GM18502 (cell line): ENCODE data around the gene PEF1.

Experiments
- ATAC-seq: cut with Tn5 transposase; IDR thresholded peaks from one replicate; pipeline ENCODE4 v1.9.1; 2021; ENCODE audit warnings: mild to moderate bottlenecking; ENCODE audit not compliant: unreplicated experiment, poor library complexity

The PEF1 gene

DNA sequence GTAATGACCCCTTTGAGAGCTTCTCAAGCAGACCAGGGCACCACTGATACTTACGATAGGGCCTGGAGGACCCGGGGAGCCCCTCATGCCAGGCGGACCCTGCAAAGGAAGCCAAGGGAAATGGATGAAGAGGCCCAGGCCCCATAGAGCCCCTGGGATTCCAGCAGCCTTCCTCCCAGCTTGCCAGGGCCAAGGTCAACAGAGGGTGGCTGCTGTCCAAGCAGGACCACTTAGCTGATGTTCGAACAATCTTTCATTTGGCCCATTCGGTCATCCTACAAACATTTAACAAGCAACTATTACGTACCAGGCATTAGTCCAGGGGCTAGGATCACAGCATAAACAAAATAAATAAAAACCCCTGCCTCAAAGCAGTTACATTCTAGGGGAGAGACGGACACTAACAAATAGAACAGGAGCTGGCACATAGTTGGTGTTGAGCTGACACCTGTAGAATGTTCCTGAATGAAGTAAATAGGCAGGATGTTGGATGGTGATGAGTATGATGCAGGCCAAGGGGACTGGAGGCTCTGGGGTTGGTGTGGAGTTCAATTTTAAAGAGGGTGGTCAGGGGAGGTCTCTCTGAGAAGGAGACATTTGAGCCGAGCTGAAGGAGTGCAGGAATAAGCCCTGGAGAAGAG, 27.0 kb upstream of the PEF1 start:
- ATAC-seq, result no peak

DNA sequence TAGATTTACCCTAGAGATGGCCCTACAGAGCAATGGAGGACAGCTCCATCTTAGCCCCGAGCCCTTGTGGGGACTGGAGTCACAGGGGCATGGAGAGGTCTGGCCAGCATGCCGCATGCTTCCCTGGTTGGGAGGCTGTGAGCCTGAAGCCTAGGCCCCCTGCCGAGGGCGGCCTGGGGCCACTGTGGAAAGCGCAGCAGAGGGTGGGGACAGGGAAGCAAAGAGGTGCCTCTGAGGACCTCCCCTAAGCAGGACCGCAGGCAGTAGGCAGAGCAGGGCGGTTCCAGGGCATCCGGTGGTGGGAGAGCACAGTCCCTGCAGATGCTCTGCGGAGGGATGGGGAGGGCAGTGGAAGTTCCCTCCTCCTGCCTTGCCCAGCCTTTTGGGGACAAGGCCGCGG, 26.5 kb upstream of the PEF1 start:
- no peak for ATAC-seq

DNA sequence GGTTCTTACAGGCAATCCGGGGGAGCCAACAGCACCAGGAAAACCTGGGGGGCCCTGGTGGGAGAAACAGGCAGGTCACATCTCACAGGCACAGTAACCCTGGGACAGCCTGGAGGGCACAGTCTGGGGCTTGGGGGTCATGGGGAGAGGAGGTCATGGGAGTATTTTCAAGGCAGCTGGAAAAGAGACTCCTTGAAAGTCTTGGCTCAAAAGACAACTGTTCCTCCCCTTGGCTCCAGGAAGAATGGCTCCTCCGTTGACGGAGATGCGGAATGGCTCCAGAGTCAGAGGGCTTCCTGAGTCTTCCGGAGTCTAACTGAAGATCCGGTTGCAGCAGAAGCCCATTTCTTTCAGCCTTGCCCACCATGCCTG, 25.9 kb upstream of the PEF1 start:
- ATAC-seq, result no peak

DNA sequence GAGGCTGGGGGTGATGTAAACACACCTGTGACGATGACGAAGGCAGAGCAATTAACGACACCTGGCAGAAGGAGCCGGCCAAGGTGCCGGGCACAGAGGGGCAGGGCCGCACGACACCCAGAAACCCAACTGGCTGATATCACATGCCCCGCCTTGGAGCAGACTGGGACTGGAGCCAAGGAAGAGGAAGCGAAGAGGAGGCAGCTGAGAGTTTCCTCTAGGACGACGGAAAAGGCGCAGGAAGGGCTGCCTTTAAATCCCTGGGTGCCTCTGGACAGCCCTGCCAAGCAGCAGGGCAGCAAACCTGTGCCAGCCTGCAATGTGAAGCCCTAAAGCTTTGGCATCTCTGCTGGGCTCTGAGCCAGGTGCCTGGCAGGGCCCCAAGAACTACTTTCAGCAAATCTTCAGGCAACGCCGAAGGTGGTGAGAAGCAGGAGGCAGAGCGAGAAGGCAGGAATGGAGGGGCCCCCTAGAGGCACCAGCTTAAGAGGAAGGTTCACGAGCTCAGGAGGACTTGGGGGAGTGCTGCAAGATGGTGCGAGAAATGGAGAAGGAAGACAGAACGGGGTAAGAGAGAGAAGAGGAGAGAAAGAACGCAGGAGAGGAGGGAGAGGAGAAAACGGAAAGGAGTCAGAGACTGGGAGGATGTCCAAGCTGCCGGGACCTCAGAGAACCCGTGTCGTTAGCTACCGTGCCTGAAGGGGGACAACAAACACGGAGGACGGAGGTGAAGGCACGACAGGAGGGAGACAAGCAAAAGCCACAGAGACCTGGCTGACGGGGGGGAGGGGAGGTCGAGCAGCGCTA, 25.3 kb upstream of the PEF1 start:
- no peak for ATAC-seq

DNA sequence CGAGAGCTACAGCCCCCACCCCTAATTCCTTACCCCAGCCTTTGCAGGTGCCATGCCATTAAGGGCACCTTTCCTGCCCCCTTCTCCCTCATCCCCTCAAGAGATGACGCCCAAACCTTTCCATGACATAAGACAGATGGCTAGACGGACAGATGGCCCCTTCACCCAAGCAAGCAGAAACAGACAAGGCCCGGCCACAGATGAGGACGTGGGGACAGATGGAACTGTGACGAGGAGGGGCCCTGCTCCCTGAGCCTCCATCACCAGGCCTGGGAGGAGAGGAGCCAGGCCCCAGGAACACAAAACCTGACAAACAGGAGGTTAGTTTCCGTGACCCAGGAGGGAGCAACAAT, 24.7 kb upstream of the PEF1 start:
- ATAC-seq, result no peak

DNA sequence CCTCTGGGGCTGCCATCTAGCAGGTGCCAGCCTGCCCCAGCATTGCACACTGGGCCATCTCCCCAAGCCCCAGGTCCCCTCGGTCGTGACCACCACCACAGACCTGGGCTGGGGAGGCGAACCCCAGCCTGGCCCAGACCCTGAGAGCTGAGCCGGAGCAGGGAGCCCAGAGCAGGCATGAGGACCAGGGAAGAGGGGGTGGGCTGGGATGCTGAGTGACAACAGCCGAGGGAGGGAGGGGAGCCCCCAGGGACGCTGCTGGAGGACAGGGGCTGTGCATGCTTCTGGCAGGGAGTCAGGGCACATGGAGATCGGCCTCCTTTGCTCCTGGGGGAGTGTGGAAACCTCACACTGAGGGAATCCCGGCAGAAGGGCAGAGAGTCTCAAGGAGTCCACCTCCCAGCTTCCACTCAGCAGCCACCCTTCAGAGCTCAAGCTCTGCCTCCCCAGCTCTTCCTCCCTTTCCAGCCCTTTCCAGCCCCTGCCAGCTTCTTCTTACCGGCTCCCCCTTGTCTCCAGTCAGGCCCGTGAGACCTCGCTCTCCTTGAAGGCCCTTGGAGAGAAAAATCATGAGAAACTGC, 23.7 kb upstream of the PEF1 start:
- no peak for ATAC-seq

DNA sequence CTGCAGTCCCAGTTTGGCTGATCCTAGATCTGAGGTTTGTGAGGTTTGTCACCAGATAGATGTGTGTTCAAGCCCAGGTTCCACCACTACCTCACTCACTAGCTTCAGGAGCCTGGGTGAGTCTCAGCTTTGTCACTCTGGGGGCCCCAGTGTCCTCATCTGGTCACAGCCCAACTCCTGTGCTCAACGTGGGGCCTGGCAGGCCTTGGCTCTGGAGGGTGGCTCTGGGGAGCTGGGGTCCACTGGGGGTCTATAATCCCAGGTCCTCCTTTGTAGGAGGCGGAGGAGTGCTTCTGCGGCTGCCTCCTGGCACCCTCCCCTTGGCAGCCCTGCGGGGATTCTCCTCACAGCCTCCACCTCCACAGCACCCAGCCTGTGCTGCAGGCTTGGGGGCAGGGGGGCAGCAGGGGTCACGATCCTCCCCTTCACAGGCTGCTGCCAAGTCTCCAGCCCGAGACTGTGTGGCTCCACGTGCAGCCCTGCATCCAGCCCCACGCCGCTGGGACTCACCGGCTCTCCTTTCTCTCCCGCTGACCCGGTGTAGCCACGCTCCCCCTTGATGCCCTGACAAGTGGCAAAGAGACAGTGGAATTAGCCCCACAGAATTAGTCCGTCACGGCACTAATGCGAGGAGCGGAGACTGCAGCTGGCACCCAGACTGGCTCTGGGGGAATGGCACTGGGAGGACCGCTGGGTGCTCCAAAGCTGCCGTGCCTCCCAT, 22.5 kb upstream of the PEF1 start:
- no peak for ATAC-seq

DNA sequence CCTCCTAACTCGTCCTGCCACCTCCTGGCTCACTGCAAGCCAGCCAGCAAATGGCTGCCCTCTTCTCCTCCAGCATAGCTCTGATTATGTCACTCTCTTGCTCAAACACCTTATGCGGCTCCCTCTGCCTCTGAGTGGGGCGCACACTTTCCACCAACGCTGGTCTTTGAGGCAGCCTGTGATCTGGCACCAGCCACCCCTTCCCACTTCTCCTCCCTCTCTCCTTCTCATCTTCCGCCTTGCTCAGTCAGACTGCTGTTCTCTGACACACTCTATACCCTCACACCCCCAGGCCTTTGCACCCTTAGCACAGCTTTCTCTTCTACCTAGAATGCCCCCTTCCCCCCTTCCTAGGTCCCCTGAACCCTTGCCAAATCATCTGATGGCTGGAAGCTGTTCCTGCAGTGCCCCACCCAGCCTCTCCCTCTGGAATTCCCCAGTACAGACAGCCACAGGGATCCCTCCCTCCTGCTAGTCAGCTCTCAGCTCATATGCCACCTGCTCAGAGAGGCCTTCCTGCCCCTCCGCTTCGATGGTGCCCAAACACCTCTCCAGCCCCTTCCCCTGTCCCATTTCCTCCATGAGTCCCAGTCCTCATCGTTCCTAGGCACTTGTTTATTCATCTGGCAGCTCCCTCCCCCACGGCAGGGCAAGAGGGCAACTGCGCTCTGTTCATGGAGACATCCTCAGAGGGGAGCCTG, 21.7 kb upstream of the PEF1 start:
- no peak for ATAC-seq

DNA sequence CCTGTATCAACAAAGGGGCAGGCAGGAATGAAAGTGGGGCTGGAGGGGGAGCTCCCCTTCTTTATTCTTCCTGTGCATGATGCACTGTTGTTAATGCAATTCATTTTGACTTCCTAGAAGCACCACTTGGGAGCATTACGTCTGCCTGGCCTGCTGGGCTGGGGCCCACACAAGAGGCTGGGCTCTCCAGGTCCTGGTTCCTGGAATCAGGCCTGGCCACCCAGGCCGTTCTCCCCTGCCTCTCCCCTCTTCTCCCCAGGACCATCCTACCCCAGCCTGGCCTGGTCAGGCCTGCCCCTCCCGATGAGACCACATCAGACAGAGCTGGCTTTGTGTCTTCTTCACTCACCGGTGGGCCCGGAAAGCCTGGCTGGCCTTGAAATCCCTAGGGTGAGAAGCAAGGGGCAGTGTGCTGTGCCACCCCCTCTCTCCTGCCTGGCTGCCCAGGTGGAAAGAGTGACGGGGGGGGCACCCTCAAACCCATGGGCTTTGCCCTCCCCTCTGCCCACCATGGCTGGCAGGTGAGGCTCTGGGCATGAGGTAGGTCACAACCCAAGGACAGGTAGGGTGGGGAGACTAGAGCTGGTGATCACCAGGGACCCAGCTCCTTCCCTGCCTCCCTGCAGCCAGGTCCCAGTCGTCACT, 20.7 kb upstream of the PEF1 start:
- ATAC-seq, result no peak

DNA sequence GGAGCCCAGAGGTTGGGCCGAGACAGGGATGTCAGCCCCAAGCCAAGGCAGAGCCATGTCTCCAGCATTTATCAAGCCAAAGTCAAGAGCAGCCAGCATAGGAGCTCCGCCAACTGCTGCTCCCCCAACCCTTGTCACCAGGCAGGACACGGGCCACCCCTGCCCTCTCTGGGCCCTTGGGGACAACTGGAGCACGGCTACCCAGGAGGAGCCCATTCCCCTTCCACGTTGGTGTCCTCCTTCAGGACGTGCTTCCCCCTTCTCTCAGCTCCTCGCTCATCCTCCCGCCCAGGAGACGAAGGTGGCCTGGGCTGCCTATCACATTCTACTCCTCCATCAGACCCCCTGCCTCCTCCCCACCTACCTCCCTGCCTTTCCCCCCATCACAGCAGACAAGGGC, 19.9 kb upstream of the PEF1 start:
- ATAC-seq, result no peak

DNA sequence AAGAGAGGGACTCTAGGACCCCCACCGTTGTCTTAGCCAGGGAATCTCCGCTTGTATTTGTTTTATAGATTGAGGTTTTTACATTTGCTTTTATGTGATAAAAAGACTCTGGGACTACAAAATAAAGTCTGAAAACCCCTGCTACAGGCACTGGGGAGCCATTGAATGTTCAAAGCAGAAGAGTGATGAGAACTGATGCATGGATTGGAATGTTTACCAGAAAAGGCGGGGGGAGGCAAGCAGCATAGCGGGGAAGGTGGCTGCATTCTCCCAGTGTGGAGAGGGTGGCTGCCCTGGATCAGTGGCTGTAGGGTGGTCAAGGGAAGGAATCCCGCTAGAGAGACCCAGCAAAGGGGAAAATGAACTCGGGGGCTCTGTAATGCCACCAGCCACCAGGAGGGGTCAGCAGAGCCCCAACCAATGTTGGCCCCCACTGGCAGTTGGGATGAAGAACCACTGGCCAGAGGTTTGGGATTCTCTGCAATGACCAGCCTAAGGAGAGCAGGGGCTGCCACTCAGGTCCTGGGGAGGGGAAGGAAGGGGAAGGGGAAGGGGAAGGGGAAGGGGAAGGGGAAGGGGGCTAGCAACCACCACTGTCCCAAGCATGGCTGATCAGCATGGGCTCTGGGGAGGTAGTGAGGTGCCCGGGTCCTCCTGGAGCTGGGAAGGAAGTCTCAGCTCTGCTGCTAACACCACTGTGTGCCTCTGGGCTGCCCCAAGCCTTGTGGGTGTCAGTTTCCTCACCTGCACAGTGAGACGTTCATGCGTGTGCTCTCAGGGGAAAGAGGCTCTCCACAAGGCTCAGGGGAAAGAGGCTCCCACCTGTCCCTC, 19.2 kb upstream of the PEF1 start:
- ATAC-seq, result no peak

DNA sequence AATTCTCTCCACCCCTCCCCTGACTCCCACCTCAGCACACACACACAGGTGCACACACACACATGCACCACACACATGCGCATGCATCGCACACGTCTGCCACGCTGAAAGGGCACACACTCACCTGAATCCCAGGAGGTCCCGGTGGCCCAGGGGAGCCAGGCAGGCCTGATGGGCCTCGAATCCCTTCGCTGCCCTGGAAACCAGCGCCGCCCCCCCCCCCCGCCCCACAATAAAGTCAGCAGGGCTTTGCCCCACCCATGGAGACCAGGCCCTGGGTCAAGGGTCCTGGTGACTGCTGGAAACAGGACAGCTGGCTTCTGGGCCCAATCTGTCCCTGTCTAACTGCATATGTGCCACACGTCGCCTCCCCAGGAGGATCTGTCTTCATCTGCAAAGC, 17.8 kb upstream of the PEF1 start:
- no peak for ATAC-seq

DNA sequence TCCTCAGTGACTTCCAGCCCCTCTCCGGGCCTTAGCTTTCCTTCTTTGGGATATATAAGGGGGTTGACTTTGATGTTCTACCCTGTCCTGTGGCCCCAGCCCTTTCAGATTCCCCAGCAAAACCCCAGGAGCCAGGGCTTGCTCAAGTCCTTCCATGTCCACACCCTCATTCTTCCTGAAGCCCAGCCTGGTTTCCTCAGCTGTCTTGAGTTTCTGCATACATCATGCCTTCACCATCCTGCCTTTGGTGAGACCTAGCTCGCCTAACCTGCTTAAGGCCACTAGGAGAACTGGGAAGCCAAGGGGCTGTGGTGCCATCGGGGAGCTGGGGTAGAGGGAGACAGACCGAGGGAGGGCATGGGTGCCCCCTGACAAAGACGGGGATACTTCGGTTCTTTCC, 17.2 kb upstream of the PEF1 start:
- ATAC-seq, result no peak

DNA sequence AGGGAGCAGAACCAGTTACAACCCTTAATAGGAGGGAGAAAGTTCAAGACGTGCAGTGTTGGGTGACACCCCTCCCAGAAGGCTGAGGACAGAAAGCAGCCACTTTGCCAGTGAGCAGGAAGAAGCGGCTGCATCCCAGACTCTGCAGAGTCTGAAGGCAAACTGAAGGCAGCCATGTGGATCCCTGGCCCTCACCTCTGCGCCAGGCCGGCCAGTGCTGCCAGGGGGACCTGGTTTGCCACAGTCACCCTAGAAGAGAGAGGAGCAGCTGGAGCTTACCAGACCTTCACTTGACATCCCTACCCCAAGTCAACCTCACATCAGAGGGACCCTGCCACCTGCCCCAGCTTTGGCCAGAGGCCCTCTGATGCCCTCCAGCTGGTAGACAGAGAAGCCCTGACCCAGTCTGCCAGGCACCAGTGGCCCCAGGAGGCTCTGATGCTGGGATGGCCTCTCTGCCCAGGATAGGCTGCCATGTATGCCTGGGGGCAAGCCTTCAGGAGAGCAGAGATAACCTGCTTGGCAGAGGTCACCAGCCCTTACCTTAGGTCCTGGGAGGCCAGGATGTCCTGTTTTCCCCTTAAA, 16.3 kb upstream of the PEF1 start:
- no peak for ATAC-seq

DNA sequence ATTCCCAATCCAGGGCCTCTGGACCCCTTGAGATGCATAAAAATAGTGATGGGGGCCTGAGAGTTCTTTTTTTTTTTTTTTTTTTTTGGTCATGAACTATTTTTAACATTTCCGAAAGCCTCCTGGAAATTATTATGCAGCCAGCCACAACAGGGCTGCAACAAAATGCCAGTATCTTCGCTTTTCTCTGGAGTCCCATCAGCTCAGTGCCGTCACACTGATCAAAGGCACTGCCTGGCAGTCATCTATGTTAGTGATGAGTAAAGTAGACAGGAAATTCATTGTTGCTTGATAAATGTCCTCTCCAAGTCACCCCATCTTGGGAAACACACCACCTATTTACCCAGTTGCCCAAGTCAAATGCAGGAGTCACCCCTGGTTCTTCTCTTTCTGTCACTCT, 15.2 kb upstream of the PEF1 start:
- no peak for ATAC-seq

DNA sequence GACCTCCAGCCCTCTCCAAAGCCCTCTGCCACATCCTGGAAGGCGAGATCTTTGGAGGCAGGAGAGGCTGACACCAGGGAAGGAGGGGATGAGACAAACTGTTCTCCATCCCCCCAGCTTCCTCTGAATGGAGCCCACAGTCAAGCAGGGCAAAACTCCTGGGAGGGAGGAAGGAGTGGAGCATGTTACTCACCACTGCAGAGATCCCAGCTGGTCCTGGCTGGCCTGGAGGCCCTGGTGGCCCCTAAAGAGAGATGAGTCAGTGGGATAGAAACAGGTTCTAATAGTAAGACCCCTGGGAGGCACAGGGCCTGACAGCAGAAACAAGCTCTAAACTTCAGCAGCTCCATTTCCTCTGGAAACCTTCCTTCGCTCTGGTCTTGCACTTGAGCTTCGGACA, 14.0 kb upstream of the PEF1 start:
- no peak for ATAC-seq

DNA sequence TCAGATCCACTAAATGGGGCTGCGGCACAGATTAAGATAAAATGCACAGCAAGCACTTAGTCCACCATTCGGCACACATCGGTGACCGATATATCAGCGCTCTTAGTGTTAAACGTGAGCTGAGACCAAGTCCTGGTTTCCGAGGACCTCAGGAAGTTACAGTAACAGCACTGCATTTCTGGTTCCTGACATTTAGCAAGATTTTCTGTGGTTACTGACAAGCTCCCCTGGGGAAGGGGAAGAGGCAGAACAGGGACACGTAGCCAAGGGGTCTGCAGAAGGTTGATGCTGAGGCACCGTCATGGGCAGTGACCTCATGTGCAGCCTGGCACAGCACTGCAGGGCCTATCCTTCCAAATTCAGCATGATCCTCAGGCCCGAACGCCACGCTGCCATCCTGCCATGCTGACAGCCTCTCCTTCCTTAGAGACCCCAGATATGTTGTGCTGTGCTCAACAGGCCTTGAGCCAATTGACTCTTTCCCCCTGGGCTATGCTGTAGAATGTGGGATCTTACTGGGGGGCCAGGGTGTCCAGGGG, 13.4 kb upstream of the PEF1 start:
- ATAC-seq, result no peak

DNA sequence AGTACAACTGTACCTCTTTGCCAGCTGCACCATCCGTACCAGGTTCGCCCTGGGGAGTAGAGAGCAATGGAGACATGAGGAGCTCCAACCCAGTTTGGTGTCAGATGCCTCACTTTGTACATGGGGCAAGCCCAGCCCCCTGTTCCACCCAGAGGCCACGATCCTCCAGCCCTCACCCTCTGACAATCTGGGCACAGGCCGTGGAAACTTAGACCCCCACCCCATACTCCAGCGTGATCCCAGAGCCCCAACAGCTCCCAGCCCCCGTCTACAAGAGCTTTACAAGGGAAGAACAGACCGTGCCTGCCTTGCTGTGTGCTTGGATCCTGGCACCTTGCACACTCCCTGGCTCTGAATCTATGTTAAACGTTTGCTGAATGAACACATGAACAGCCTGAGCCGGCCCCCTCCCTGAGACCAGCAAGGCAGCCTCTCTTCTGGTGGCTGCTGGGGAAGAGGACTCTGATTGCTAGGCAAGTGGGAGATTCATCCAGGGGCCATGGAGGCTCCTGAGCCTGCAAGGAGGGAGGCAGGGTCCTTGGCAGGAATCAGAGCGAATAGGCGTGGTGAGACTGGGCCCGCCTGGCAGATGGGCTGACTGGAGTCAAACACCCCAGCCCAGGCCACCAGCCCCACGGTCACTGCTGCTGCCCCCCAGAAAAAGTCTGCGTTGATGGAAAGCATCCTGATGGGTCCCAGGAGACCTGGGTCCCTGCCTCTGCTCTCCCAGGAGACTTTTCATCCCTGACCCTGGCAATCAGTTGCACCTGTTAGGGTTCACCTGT, 12.5 kb upstream of the PEF1 start:
- no peak for ATAC-seq
